ENCODE measurements around the gene MAPK14.
"Not testable (repeated sequence)": the region's sequence is repeated elsewhere in the genome, so short reads cannot be mapped to it uniquely, and the experiment has no call there.

The MAPK14 gene

DNA sequence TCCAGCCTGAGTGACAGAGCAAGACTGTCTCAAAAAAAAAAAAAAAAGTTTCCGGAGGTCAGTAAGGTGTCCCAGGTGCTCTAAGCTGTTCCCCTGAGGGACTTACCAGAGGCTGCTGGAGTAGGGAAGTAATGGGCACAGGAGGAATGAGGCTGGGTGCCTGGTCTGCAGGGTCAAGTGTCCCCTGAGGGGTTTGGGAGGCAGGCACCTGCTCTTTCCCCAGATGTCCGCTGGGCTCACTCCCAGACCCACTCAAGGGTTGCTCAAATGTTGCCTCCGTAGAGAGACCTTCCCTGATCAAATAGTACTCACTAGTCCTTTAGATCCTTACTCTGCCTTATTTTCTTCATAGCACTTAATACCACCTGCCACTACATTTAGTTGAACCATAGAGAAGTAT, 97.3 kb downstream of the MAPK14 start:
- DNase-seq, result no peak

- DNase-seq, result no peak
Observed at GRCh38 chr6:36125575-36125974, 98.0 kb downstream of the MAPK14 start.

GRCh38 chr6:36126121-36126520, 98.5 kb downstream of the MAPK14 start:
- DNase-seq, result no peak

DNA sequence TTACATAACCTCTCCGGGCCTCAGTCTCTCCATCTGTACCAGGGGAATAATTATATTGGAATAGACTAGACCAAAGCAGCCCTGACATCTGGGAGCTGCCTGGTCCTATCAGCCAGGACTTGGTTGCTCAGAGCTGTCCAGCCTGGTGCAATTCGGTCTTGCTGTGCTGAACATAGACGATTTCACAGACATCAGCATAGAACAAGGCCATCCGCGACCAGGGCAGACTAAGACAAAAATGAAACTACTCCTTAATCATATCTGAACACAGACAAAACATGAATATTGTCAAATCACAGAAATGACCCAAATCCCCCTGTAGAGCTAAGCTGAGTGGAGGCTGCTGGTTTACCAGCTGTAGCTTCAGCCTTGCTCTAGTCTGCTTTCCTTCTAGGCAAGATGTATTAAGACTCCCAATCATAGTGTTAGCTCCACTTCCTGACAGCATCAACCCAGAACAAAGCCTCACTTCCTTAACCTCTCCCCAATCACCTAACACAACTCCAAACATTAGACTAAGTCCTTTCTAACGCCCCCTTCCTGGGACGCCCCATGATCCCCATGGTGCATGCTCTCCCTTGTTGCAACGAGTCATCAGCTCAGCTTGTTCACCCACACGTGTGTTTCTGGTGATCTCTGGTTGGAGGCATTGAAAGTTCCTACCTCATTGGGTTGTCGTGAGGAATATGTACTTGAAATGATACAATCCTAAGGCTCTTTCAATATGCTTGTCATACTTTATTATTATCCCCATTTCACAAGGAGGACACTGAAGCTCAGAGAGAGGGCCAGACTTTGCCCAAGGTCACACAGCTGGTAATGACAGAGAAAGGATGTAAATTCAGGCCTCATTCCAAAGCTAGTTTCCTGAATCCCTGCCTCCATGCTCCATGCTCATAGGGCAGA, 99.2 kb downstream of the MAPK14 start:
- no peak for DNase-seq

GRCh38 chr6:36127462-36128016, 99.9 kb downstream of the MAPK14 start:
- no peak for DNase-seq

GRCh38 chr6:36128073-36128472, 100.5 kb downstream of the MAPK14 start:
- no peak for DNase-seq

GRCh38 chr6:36128793-36129192, 101.2 kb downstream of the MAPK14 start:
- DNase-seq, result no peak

DNA sequence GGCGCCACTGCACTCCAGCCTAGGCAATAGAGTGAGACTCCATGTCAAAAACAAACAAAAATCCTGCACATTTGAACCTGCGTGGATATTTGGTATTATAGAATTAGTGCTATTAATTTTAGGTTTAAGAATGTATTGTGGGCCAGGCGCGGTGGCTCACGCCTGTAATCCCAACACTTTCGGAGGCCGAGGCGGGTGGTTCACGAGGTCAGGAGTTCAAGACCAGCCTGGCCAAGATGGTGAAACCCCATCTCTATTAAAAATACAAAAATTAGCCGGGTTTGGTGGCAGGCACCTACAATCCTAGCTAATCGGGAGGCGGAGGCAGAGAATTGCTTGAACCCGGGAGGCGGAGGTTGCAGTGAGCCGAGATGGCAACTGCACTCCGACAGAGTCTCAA, 101.7 kb downstream of the MAPK14 start:
- DNase-seq, result not testable (repeated sequence)

- DNase-seq, result no peak
Observed at GRCh38 chr6:36129941-36130666, 102.5 kb downstream of the MAPK14 start, which contains the start of gene MAPK13. TSS of gene MAPK13 (plus strand) at chr6:36130513. CDS start at chr6:36130583, 70 bp downstream.

DNA sequence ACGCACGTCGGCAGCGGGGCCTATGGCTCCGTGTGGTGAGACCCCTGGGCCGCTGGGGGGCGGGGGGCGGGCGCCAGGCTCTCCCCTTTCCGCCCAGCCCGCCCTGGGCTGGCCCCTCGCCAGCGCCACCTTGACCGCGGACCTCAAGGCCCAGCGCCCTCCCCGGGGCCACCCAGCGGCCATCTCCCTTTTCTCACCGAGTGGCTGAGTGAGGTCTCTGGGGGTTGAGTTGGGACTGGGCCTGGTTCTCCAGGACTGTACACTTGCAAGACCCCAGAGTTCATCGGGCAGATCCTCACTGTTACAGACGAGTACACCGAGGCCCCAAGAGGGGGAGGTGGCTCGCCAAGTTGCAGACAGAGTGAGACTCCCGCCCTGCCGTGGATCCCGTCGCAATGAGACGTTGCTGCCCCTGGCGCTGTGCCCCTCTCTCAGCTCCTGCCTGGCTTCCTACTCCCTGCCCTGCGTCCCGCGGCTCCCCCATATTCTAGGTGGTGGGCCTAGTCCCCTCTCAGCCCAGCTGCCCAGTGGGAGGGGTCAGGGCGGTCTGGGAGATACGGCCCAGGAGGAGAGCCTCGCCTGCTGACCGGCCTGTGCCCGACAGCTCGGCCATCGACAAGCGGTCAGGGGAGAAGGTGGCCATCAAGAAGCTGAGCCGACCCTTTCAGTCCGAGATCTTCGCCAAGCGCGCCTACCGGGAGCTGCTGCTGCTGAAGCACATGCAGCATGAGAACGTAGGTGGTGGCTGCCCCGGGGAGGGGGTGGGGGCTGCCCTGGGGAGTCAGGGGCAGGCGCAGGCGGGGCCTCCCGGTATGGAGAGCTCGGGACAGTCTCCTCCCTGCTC, 103.3 kb downstream of the MAPK14 start:
- peak; percentile 23 for DNase-seq

GRCh38 chr6:36131511-36132245, 104.1 kb downstream of the MAPK14 start:
- no peak for DNase-seq

DNA sequence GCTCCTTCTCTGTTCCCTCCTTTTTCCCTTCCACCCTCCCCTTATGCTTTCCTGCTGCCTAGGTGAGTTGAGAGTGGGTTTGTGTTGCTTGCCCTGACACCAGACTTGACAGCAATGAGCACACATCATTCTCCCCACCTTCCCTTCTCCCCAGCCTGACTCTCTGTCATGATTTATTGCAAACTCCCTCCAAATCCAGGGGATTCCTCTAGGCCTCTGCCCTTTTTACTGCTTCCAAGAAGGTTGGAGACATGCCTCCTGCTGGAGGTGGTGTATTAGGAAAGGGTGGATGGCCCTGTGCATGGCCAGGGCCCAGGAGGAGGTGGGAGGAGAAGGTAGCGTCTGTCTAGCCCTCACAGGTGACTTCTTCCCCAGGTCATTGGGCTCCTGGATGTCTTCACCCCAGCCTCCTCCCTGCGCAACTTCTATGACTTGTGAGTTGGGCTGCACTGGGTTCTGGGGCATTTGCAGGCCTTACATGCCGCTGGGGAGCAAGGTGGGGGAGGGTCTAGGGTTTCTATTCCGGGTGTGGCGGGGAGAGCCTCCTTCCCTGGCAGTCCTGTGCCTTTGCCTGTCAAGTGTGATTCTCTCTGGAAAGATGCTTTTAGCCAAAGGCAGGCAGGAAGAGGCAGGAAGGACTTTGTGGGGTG, 104.8 kb downstream of the MAPK14 start:
- no peak for DNase-seq

GRCh38 chr6:36133148-36133547, 105.5 kb downstream of the MAPK14 start:
- no peak for DNase-seq

GRCh38 chr6:36133912-36134311, 106.3 kb downstream of the MAPK14 start:
- no peak for DNase-seq

GRCh38 chr6:36135053-36135731, 107.6 kb downstream of the MAPK14 start:
- no peak for DNase-seq

DNA sequence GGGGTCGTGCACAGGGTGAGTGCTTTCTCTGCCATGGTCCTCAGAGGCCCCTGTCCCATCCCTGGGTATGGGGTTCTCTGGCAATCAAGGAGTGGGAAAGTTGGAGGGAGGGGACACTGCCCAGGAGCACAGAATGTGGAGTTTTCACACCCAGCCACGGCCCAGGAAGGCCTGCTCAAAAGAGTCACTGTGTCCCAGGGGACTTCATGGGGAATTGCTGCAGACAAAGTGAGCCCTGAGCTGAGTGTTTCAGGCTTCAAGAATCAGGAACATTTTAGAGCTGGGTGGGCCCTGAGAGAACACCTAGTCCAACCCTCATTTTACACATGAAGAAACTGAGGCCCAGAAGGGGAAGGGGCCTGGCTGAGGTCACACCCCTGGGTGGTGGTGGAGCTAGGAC, 108.4 kb downstream of the MAPK14 start:
- no peak for DNase-seq

- DNase-seq, result no peak
Observed at GRCh38 chr6:36136551-36136950, 108.9 kb downstream of the MAPK14 start.

DNA sequence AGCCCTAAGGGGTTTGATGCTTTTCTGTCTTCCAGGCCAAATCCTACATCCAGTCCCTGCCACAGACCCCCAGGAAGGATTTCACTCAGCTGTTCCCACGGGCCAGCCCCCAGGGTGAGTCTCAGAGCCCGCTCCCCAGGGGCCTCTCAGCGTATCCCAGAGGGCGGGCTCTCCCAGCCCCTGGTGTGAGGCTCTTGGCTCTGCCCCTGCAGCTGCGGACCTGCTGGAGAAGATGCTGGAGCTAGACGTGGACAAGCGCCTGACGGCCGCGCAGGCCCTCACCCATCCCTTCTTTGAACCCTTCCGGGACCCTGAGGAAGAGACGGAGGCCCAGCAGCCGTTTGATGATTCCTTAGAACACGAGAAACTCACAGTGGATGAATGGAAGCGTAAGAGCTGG, 111.1 kb downstream of the MAPK14 start:
- no peak for DNase-seq

GRCh38 chr6:36139431-36139830, 111.8 kb downstream of the MAPK14 start:
- DNase-seq, result no peak

DNA sequence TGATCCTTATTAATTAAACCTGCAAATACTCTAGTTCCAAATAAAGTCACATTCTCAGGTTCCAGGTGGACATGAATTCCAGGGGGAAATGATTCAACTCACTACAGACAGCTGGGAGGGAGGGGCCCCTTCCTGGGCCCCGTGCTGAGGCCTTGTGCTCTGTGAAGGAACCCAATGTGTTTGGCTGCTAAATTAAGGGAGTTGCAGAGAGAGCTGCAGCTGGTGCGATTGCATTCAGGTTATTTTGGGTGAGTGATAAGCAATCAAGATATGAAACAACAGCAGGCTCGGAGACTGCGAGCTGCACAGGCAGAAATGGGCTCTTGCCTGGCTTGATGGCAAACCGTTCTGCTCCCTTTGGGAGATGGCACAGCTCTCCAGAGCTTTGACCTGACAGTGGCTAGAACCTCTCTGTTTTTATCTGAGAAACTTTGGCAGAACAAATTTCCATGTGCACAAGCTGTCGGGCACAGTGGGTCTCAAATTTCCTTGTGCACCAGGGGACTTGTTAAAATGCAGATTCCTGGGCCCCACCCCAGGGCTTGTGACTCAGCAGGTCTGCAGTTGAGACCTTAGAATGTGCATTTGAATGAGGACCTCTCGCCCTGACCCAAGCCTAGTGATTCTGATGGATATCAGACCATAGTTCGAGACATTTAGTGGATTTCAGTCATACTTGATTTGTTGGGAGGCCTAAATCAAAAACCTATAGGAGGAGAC, 112.5 kb downstream of the MAPK14 start:
- DNase-seq, result no peak

All from activated CD4-positive, alpha-beta T cell treated with anti-CD3 and anti-CD28 coated beads for 1 hour (primary cell).